Activated T-cell treated with anti-CD3 and anti-CD28 coated beads, Interleukin-2, amount 50 U/mL, for 48 hours (primary cell): ENCODE data around the gene ANKRD60.

Experiments used
- DNase-seq, 2 experiments: peaks; one replicate each; pipeline ENCODE4 v3.0.0-alpha.2; 2020

ANKRD60 gene

DNA sequence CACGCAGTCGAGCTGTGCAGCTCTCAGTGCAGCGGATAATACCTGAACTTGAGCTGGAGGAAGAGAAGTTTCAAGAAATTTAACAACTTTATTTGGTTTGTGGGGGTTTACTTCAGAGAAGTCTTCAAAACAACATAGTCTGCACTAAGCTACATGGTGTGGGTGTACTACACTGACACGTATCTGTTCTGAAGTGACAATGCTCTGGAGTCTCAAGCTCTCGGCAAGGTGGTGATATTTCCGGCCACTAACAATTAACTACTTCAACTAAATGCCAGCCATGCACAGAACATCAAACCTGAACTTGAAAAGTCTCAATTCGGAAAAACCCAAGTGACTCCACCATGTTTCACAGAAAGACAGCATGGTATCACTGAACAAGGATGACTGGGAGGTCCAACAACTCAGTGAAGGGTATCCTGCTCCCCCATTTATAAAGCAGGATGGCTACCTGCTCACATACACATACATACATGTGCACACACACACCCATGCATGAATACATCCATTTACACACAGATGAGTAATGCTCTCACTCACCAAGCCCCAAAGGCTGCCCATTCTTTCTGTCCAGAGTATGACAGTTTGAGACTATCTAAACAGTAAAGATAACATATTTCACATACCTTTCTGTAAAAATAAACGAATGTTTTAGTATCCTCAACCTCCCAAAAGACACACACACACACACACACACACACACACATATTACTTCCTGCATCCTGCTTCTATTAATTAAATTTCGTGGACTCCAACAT is 15.4 kb upstream of the ANKRD60 start:
- DNase-seq, result no peak

DNA sequence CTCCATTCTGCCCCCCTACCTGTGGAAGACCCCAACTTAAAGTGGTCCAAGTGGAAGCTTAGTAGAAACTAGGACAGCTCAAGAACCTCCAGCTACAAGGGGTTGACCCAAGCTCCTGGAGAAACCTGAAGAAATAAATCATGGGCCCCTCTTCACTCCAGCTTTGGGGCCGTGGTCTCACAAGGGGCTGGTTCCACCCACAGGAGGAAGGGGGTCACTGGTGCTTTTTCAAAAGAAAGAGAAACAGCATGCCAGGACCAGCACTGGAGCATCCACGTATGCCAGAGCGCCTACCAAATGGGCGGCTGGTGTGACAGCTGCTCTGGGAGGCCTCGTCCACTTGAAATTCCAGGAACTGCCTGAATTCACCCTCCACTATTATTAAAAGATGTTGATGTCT is 14.4 kb upstream of the ANKRD60 start:
- no peak for DNase-seq

DNA sequence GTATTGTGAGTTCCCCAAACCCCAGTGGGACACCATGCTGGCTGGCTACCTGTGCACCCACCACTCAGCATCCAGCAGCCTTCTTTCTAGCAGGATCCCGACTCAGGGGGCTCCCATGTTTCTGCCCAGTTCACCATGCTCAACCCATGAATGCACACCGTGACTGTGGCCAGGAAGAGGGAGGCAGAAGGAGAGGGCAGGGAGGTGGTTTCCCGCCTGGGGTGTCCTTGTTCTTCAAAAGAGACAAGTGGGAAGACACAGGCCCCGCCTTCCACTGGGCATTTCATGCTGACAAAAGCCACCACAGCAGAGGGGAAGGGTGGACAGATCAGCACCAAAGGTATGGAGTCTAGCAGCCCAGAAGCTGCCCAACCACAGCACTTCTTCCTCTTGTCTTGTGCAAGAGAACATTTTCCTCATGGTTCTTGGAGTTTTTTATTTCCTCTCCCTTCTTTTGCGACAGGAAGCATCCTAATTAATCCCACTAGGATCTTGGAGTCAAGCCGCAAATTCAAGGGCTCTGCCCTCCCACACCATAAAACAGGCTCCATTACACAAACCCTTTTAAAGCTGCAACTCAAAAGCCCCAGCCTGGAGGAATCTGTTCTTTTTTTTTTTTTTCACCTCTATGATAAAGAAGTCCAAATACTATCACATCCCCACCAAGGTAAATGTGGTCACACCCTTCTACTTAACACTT is 13.5 kb upstream of the ANKRD60 start:
- DNase-seq, result no peak

DNA sequence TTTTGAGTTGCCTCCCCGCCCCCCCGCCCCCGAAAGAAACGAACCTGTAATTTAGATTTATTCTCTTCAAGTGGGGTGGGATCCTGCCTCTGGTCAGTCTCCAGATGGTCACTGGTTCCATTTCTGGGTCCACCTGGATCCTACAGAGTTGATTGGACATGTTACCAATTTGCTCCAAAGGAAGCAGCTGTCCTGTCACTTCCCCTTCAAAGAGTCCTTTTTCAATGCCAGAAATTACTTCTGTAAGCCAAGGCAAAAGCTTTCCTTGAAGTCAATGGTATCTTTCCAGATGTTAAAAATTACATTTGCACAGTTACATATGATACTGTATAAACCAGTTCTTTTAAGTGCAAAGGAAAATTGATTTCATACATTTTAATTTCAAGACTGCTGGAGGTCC is 12.0 kb upstream of the ANKRD60 start:
- no peak for DNase-seq

DNA sequence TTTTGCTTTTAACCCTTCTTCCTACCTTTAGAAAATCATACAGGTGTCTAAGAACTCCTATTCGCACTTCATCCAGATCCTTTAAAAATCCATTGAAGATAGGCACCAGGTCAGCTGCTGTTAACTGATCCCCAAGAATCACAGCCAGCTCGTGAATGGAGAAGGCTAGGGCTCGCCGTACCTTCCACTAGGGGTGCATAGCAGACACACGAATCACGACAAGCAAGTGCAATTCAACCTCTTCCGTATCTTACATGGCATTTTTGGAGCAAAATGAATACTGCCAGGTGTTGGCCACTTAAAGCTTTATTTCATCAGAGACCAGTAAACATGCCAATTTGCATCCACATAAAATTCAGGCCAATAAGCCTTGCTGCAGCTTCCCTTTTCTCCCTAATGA is 10.8 kb upstream of the ANKRD60 start:
- DNase-seq, result no peak

DNA sequence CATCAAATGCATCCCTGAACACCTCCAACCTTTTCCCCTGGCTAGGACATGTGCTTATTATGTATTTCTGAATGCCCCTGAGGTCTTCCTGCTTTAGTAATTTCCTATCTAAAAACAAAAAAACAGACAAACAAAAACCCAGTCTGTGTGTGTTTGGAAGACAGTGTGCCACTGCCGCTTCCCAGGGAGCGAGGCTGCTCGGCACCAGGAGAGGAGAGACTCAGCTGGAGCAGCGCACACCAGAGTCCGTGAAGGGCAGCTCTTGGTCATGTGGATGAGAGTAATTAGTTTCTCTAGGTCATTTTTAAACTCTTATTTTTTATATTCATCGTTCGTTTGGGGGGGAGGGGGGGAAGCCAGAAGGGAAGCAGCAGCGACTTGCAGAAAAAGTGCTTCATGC is 10.0 kb upstream of the ANKRD60 start:
- no peak for DNase-seq

DNA sequence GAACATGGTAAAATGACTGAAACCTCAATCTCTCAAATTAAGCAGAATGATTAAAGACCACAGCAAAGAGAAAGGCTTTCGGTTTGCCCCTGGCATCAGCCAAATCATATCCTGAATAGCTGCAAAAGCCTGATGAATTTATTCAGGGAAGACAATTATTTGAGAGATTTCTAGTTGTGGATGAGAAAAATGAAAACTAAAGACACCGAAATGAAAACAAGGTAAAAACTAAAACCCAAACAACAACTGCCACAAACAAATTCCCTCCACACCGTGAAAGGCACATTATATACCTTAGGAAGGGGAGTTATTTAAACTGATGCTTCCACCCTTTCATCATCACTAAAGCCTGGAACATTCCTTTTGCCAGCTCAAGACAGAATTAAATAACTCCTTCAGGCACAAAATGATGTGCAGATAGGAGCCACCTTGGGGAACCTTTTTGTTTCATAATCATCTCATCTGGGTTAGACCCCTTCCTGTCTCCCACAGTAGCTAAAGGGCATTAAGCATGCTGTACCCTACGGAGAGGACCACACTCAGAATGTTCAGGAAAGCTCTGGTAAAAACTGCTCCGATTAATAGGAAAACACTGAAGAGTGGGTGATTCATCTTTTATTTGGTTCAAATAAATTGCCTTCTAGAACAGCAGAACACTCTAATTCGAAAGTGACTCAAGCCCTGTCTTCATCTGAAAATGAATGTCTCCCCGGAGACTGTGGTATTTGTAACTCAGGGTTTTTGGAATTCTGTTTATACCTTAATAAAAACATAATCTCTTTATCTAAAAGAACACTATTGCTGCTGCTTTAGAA is 9.1 kb upstream of the ANKRD60 start:
- DNase-seq, result no peak

DNA sequence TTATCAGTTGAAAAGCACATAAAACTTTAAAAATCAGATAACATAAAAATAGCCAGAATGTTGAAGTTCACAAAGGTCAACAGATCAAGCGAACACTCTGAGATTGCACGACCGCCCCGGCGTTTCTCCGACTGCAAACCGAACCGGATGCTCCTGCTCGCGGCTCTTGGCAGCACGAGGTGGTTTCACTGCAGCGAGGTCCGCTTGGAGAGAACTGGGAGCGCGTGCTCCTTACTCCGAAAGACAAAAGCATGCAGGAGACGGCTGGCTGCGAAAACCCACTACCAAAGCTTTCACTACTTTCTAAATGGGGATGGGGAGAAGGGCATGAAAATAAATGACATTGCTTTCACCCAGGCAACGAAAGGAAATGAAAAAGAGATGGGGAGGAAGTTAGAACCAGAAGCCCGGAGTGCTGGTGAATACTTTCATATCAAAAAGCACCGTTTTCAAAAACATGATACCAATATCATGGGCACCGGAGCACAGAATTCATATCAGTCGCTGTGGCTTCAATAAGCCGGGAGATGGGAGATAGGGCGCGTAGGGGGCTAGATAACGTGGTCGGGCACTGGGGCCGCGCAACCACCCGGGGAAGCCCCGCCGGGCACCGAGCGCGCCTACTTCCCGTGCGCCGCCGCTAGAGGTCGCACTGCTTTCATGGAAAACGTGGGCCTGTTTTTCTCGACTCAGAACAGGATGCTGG is 8.3 kb upstream of the ANKRD60 start:
- peak; percentile 96 to 97 for DNase-seq

DNA sequence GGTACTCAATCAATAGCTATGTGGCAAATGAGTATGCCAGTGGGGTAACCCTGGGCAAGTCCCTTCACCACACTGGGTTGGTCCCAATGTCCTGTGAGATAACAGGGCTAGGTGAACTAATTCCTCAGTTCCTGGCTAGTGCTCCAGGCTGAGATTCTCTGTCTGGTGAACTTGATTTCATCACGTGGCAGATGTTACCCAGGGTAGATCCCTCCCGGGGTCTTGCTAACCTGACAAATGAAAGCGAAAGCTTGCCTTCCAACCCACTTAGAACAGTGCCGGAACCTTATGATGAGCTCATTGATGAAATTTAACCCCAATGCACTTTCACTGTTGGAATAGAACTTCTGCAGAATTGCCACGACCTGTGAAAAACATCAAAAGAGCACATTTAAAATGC is 6.6 kb upstream of the ANKRD60 start:
- DNase-seq, result peak in 1 of 2 experiments; percentile 47

DNA sequence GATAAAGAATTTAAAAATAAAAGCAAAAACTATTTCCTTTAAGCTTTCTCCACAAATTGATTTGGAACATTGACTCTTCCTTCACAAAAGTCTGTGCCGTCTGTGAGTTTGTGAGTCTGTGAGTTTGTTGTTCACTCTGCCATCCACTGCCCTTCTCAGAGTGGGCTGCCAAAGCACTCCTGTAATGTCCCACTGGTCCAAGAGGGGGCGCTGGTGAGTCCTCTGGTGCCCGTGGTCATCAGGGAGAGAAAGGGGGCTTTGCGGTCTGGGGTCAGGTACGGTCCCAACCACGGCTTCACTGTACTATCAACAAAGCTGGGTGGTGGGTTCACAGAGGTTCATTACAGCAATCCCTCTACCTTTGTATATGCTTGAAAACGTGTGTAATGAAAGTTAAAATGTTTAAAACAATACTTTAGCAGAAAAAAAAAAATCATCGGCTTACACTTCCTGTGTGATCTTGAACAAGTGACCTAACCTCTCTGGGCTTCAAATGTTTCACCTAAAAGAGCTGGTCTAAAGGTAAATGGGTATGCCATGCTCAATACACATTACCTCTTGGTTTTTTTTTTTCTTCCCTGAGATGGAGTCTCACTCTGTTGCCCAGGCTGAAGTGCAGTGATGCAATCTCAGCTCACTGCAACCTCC is 5.6 kb upstream of the ANKRD60 start:
- DNase-seq, result peak; percentile 78 to 79

DNA sequence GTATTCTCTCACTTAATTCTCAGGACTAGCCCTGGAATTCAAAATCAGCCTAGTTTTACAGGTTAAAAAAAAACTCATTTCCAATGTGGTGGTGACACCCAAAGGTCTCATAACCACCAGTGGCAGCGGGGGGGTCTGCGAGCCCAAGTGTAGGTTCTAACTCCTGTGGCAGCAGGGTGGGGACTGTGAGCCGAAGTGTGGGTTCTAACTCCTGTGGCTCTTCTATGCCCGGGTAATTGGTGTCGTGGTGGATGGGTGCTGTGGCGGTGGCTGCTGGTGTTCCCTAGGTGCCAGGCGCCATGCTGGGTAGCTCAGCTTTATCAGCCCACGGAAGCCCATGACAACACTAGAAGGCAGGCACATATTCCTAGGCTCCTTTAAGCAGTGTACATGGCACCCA is 4.9 kb upstream of the ANKRD60 start:
- no peak for DNase-seq

DNA sequence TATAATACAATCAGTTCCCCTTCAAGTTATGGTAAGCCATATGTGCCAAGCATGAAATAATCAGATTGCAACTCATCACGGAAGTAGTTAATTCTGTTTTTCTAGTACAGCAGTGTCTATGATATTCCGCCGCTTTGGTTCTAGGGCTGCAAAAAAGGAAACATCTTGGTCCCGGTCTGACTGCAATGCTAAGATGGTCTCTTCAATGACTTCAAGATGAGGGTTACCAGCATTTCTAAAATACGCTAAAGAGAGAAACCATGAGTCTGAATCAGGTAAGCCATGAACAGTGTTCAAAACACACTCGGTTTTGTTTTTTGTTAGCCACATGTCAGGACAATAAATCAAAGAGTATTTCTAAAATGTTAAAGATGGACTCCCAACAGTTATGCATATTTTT is 3.2 kb upstream of the ANKRD60 start:
- no peak for DNase-seq

DNA sequence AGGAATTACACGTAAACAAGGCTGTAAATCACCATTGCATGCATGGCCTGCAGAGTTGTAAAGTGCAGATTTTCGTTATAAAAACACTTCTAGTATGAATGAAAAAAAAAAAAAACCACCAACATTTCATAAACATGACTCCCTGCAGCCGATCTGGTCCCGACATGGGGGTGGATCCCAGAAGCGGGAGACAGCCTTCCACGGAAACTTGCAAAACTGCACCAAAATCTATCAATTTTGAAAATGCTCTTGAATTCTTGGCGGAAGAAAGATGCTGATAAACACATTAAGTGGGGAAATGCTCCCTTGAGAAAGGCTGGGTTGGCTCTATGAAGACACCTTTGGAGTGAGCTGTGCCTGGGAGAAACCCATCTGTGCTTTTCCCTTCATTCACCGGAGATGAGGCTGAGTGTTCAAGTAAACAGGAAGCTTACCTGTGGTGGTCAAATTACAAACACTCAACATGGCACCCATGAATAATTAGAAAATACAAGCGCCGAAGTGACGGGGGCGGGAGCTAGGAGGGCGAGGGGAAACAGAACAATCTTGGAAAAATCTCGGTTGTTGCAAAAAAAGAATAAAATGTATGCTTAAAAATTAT is 845 bp upstream of the ANKRD60 start:
- DNase-seq, result peak in 1 of 2 experiments; percentile 15

DNA sequence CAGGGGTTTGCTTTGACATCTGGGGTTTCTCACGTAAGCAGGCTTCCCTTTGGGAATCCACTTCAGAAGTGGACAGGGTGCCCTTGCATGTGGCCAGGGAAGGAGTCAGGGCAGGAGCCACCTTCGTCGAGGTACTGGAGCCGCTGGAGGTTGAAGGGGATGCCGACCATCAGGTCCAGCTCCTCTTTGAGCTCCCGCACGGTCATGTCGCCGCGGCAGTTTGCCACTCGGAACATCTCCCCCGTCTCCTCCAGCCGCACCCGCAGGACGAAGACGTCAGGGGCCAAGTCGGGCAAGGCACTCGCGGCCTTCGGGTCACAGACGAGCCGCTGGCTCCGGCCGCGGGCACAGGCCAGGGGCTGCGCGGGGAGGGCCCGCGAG is 360 bp downstream of the ANKRD60 start:
- DNase-seq, result no peak

DNA sequence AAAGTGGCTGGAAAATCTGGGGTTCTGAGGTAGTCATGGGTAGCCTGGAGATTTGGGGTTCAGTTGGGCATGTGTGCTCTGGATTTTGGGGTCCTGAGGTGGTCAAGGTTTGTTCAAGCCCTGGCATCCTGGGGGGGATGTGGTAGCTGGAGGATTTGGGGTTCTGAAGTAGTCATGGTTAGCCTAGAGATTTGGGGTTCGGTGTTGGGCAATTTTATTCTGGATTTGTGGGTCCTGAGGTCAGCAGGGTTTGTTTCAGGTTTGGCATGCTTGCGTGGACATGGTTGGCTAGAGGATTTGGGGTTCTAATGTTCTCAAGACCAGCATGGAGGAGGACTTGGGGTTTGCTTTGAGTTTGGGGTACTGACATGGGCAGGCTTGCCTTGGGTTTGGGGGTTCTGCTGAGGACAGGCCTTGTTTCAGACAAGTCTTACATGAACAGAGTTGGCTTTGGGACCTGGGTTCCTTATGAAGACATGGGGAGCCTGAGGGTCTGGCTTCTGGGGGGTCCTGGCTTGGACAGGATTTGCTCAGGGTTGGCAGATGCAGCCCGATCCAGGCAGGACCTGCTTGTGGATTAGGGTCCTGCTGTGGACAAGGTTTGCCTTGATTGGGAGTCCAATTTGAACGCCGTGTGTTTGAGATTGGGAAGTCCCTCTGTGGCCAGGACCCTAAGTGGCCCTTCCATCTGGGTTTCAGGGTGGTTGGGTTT is 906 bp downstream of the ANKRD60 start:
- no peak for DNase-seq

DNA sequence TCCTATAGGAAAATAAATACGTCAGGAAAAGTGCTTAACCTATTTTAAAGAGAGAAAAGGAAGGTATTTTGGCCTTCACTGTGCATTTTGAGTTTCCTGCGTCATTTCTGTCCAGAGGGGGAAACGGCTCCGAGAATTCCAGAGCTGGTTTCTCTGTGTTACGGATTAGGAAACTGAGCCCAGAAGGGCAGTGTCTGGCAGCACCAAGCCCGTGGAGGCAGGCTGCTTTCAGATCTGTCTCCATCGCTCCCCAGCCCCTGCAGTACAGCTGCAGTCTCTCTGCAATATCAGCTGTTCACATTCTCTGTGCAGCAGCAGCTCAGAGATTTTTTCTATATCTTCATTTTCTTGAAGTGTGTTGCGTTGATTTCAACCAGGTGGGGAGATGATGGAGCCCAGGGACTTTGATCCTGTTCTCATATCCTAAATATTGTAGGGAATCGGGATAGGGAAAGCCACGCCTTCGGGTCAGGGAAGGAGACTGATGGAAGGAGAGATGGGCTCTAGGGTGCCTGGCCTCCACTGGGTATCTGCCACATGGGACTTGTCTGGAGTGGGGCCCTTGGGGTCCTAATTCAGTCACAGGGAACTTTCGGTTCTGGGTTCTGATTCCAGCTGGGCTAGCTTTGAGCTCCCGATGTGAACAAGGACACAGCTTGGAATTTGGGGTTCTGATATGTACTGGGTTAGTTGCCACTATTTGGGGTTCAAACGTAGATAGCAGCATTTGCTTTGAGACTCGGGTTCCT is 2.8 kb downstream of the ANKRD60 start:
- no peak for DNase-seq

DNA sequence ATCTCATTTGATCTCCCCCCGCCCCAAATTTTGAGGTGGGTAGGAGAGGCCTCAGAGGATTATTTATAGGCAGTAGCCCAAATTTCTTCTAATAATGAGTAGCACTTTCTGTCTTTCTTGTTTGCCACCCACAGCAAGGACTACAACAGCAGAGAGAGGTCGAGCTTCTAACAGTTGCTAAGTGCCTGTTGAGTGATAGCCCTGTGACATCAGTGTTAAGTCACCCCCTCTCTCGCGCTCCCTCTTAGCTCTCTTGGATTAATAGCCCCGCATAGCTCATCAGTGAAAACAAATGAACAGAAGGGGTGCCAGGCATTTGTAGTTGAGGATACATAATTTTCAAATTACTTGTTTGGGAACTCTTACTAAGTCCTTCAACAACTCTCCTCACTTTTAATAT is 3.5 kb downstream of the ANKRD60 start:
- DNase-seq, result no peak

DNA sequence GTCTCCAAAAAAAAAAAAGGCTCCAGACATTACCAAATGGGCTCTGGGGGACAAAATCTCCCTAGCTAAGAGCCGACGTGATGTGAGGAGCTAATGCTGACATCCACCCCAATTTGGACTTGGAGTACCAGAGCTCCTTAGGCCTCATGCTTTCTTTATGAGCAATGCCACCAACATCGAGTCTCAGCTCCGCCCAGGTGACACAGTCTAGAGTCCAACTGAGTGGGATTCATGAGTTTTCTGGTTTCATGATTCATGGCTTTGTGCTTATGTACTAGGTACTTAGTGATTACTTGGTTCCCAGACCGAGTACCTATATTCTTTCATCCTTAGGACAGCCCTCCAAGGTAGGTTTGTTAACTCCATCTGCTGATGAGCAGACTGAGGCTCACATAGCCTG is 4.4 kb downstream of the ANKRD60 start:
- DNase-seq, result peak; percentile 66 to 69

DNA sequence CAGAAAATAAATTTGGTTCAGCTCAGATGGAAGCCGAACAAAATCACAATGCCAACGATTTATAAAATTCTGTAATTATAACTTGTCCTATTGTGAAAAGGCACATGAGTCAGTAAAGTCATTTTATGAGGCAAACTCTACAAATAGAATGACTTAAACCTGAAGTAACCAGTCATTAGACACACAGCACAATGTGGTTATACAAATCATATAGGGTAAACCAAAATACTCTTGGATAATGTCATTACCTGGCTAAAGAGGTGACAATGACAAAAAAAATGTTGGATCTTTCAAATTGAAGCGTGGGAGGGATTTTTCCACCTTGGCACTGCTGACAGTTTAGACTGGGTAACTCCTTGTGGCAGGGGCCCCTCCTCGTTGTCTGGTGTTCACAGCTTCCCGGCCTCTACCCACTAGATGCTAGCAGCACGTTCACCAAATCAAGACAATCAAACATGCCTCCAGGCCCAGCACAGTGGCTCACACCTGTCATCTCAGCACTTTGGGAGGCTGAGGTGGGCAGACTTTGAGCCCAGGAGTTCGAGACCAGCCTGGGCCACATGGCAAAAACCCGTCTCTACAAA is 5.0 kb downstream of the ANKRD60 start:
- DNase-seq, result peak; percentile 45 to 52

DNA sequence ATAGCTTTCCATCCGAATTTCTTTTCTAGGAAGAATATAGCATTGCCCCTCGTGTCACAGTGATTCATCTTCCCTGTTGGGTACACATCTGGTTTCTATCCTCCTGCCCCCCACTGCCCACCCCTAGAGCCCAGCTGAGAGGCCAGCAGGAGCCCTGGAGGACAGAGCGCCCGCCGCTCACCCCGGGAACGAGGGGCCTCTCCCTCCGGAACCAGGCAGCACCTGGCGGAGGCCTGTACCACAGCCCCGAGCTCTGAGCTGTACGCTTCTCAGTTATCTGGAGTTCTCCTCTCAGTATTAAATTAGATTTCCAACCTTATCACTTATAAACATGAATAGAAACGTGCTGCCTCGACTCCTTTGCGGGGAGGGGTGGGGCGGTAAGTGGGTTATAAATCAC is 6.0 kb downstream of the ANKRD60 start:
- no peak for DNase-seq
